AG08395 (cell line): ENCODE results near the gene ASAP2.
A peak's percentile ranks its signal among the peaks of the same experiment; 100 is the strongest.

Experiments
- DNase-seq: peaks from one replicate; pipeline ENCODE4 v3.0.0; 2012; ENCODE audit warnings: mixed read lengths, low spot score

Gene ASAP2

GRCh38 chr2:9322576-9322975 is 116.0 kb downstream of the ASAP2 start:
- DNase-seq: no peak

DNA sequence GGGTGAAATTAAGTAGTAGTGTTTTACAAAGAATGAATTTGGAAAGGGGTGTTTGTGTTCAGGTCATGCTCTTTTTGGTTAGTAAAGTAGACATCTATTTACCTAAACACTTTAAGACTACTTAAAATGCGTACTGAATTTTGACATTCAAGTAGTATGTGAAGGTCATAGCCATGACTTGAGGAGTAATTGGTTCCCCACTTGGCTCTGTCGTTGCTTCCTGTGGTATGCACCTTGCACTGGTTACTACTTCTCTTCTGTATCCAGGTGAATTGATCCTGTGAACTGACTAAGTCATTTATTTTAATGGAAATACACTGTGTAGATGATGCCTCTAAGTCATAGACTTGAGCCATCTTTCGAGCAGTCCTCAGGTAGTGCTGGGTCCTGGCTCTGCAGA is 118.8 kb downstream of the ASAP2 start:
- no peak for DNase-seq

GRCh38 chr2:9326975-9327374 is 120.4 kb downstream of the ASAP2 start:
- peak; percentile 13 for DNase-seq

DNA sequence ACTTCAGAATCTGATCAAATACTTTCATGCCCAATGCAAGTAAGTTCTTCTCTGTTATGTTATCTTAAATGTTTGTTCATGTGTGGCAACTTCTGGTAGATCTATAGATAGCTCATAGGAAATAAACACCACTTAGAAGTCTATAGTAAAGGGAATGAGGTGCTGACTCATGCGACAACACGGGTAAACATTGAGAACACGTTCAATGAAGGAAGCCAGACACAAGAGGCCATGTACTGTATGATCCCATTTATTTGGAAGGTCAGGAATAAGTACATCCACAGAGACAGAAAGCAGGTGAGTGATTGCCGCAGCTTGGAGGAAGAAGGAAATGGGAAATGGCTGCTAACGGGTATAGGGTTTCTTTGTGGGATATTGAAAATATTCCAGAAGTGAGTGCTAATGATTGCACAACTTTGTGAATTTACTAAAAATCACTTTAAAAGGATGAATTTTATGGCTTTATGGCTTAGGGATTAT is 121.3 kb downstream of the ASAP2 start:
- no peak for DNase-seq

DNA sequence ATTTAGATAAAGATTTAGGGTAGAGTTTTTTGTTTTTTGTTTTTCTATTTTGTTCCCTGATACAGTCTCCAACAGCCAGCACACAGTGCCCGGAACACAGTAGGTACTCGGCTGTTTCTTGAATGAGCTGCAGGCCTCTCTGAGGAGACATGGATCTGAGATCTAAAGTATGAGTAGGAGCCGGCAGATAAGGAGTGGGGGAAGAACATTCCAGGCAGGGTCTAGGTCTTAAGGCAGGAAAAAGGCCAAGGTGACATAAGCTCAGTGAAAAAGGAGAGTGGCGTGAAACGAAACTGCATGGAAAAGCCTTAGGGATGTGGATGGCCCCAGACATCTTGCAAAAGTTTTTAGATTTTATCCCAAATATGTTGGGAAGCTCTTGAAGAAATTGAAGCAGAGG is 122.3 kb downstream of the ASAP2 start:
- no peak for DNase-seq

- no peak for DNase-seq
Observed at GRCh38 chr2:9329497-9329896, 122.9 kb downstream of the ASAP2 start.

GRCh38 chr2:9330612-9331270 is 124.1 kb downstream of the ASAP2 start:
- DNase-seq: no peak

DNA sequence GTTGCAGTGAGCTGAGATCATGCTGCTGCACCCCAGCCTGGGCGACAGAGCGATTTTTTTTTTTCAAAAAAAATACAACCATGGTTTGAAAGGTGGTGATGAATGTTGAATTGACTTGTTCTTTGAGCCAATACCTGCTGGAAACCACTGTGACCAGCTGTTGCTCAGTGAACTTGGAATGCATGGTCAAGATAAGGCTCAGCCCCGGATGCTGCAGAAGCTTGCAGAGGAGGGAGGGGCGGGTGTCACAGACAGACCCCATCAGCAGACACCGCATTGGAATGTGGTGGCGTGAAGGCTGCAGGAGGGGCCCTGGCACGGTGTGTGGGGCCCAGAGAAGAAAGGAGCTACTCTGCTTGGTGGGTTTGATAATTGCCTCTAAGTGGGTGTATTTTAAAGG is 125.1 kb downstream of the ASAP2 start:
- no peak for DNase-seq

DNA sequence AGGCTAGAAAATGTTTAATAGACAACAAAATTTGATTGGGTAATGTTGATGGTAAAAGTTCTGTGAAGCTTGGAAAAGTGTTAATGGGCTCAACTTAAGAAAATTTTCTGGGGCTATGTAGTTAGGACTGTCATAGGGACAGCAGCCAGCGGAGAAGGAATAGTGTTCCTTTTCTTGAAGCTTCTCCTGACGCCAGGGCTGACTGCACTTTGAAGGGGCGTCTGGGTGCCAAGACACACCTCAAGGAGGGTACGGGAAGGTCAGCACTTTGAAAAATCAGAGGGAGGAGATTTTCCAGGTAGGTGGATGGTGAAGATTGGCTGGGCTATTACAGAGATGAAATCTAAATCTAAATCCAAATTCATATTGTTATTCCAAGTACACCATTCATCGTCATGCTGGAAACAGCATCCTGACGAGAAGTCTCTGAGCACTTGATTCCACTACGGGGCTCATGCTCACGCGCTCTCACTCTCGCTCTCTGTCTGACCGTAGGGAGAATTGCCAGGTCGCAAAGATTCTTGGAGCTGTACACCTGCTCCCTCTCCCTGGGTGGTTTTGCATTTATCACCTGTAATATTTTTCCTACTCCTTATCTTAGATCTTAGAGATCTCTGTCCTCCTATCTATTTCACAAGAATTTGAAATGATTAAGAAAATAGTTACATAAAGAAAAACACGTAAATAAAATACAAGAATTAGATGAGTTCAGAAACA is 125.7 kb downstream of the ASAP2 start:
- no peak for DNase-seq

DNA sequence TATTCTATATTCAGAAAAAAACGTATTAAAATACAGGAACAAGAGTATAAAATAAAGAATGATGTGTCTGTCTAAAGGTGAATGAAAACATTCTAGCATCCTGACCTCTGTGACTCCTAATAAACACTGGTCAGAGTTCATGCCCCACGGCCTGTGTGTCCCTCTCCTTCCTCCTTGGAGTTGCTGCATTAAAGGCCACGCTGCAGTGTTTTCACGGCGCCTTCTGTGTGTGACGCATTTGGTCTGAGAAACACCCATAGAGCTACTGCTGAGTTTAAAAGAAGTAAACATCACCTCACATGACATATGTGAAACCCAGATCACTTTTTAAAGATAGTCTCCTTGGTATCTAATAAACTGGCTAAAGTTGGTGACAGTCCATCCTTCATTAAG is 126.2 kb downstream of the ASAP2 start:
- DNase-seq: no peak

DNA sequence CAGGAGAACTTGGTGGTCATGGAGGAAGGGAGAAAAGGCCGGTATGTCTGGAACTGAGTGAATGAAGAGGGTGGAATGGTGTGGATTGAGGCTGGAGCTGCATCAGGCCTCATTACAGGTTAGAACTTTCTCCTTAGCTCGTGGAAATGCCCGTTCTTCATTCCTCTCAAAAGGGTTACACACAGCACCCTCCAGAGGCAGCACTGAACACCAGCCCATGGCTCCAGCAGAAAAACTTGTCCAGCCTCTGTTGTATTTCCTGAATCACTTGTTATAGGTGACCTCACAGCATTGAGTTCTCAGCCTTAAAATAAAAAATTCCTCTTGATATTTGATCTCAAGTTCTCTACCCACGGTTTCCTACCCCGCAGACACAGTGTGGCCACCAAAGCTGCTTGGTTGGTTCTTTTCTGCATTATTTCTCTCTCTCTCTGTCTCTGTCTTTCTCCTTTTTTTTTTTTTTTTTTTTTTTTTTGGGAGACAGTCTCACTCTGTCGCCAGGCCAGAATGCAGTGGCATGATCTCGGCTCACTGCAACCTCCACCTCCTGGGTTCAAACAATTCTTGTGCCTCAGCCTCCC is 127.1 kb downstream of the ASAP2 start:
- peak; percentile 86 for DNase-seq

DNA sequence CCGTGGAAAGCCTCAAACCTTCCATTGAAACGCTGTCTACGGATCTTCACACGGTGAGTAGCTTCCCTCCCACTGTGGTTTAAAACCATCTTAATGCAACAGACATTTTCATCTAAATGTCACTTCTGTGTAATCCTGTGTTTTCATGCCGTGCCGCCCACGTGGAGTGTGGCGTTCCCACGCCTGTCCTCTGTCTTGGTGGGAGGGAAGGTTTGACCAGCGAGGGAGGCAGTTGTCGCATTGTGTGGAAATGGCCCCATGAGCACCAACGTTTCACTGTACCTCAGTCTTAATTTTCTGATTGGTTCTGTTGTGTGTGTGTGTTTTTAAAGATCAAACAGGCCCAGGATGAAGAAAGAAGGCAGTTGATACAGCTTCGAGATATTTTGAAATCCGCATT is 128.1 kb downstream of the ASAP2 start:
- no peak for DNase-seq

DNA sequence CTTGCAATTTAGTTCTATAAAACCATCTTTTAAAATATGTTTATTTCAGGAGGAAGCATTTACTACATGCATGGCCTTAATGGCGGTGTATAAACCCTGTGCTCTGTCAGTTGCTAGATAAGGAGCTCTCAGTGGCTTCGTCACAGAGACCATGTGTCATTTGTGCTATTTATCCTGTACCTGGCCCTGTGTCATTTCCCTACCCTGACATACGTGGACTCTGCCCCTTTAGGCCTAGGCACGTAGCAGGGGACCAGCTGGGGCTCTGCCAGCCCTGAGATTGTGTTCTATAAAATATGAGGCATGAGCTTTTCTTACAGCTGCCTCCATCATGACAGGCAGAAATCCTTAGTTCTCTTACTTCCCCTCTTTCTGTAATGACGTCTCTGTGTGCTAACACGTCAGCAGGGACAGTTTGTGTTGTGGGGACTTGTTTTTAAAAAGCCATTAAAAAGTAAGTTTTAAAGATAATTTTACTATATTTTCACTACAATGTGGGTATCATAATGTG is 128.8 kb downstream of the ASAP2 start:
- no peak for DNase-seq

DNA sequence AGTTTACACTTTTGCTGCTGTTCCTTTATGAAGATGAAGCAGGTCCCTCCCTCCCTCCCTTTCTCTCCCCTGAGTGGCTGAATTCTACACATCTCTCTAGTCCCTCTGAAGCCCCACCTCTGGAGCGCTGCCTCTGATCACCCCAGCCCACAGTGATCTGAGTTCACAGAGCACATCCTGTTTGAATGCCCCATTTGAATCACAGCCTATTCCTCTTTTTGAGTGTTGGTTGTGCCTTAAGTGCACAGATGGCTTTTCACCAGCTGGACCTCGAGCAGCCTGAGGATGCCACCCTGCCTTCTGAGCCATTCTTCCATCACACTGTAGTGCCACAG is 129.6 kb downstream of the ASAP2 start:
- no peak for DNase-seq

DNA sequence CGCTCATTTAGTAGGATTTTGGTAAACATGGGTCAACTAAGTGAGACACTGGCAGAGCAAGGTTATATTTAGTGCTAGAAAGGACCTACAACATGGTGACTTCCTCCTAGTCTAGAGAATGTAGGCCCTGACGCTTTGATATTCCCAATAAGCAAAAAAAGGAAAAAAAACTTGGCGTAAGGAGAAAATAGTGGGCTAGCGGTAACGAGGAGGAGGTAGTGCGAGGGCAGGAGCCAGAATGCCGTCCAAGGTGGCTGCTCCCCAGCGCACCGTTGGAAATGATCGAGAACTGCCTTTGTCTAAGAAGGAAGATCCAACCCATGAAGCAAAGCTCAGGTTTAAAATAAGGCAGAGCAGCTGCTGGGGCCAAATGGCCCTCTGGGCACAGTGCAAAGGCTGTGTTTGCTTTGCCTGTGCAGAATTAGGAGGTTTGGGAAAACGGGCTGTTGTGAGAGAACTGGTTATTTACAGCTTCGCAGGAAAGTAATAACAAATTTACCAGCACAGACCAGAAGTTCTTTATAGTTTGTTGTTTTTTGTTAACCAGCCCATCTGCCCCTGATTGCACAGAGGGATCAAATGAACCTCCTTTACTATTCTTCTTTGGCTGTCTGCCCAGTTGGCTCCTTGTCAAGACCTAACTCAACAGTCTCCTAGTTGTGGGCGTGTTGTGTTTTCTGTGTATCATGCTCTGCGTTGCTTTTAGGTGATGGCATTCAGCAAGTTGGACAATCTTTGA is 130.1 kb downstream of the ASAP2 start:
- peak; percentile 44 for DNase-seq

DNA sequence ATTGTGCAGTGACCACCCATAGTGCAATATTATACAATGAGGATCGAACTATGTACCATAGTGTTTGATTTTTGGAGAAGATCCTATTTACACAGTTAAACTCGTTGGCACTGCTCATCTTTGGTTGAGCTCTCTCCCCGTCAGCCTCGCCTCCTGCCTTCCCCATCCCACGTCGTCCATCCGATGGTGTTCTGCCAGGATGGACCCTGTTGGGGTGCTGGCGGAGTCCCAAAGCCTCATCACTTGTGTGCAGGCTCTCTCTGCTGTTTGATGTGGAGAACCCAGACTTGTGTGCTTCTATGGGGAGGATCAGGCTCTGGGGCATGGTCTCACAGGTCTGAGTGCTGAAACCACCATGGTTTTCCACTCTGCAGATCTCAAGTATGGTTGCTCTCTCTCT is 131.3 kb downstream of the ASAP2 start:
- DNase-seq: no peak

DNA sequence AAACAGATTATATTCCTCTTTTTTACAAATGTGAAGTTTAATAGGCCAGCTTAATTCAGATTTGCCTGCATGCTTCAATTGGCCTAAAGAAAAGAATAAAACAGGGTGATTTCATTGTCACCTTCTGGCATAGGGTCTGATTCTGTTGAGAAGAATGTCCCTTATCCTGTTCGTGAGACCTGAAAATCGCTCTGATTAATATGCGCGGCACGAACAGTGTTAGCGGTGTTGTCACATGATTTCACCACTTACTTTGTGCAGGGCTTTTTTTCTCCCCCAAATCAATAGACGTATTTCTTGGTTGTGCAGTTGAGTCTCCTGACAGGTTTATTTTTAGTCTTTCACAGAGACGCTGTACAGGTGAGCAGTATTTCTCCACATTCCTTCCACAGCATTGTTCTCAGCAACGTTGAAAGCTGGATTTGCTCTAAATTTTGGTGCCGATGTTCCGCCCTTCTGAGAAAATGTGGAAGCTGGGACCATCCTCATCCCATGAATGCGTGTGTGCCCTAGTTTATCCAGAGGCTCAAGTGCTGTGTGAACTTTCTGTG is 134.8 kb downstream of the ASAP2 start:
- no peak for DNase-seq

DNA sequence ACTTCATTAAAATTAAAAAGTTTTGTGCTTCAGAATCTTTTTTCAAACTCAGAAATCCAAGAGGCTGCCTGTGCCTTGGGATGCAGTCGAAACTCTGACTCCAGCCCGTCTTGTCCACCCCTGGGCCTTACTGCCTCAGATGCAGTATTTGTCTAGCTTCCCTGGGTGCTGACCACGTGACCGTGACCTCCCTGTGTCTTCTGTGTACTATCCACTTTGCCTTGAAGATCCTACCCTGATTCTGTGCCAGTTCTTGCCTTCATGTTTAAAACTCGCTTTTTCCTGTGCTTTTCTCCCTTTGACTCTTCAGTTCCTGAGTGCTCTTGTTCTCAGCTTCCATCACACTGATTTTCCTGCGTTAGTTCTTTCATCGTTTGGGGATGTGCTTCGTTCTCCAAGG is 136.0 kb downstream of the ASAP2 start:
- DNase-seq: no peak

- no peak for DNase-seq
Observed at GRCh38 chr2:9343524-9343923, 136.9 kb downstream of the ASAP2 start.

DNA sequence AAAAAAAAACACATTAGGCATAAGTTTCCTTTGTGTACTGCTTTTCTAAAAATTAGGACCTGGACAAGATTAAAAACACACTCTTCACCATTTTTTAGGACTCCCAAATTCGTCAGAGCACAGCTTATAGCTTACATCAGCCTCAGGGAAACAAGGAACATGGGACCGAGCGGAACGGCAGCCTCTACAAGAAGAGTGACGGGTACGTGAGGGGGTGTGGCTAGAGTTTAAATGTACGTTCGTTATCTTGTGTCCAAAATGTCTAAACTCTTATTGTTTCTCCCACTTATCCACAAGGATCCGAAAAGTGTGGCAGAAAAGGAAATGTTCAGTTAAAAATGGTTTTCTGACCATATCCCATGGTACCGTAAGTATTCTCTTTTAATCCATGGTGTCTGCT is 137.8 kb downstream of the ASAP2 start:
- DNase-seq: no peak

- DNase-seq: no peak
Observed at GRCh38 chr2:9345343-9345742, 138.7 kb downstream of the ASAP2 start.

GRCh38 chr2:9345997-9346396 is 139.4 kb downstream of the ASAP2 start:
- DNase-seq: no peak
